Body of pancreas (tissue), 4 donors: ENCODE data around the gene CREG2.

Source experiments
- POLR2A ChIP-seq, 3 donors: fragments of 450-650 bp; IDR thresholded peaks; one replicate each; pipeline ENCODE4 v1.6.1; 2016; ENCODE audit warnings: antibody characterized with exemption in 3 of 3, mild to moderate bottlenecking in 2 of 3
- TF ChIP-seq, protein P1 (sequence below), 7 experiments: fragments of 450-650 bp in 4 of 7; fragments of 200-600 bp in 3 of 7; sonication (generic) in 3 of 7; IDR thresholded peaks; one replicate each; pipeline ENCODE4 v1.5.1; 2016 to 2019; ENCODE audit warnings: antibody characterized with exemption in 7 of 7

DNA sequence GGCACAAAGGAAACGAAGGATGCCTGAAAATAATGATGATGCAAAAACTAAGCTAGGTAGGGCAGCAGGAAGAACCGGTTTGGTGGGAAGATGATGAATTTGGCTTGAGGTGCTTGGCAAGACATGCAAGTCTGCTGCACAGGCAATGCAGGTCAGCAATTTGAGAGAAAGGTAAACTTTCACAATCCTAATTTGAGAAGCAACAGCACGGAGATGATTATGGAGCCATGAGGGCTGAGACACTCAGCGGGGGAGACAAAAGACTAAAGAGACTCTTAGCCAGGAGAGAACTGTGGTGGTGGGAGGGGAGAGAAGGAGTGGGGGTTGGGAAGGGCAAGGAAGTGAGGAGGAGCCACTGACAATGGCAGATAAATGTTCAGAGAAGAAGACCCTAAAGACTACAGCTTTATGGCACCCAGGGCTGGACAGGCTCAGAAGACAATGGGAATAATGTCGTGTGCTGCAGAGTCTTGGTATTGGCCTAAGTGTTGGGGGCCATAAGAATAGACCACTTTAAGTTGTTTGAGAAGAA is 59.4 kb downstream of the CREG2 start:
- TF ChIP-seq, protein P1, sequence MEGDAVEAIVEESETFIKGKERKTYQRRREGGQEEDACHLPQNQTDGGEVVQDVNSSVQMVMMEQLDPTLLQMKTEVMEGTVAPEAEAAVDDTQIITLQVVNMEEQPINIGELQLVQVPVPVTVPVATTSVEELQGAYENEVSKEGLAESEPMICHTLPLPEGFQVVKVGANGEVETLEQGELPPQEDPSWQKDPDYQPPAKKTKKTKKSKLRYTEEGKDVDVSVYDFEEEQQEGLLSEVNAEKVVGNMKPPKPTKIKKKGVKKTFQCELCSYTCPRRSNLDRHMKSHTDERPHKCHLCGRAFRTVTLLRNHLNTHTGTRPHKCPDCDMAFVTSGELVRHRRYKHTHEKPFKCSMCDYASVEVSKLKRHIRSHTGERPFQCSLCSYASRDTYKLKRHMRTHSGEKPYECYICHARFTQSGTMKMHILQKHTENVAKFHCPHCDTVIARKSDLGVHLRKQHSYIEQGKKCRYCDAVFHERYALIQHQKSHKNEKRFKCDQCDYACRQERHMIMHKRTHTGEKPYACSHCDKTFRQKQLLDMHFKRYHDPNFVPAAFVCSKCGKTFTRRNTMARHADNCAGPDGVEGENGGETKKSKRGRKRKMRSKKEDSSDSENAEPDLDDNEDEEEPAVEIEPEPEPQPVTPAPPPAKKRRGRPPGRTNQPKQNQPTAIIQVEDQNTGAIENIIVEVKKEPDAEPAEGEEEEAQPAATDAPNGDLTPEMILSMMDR (IDR thresholded peaks at IDR 0.05) = no peak
- TF ChIP-seq POLR2A (IDR thresholded peaks at IDR 0.05) = no peak
